GM12878 (cell line): ENCODE data around the gene MAGI2. TPM values are rescaled to one million over a fixed set of nuclear protein-coding genes. Genes with fewer than 3 reads are reported as not detected.

Experiments
- ATAC-seq: fragments of 200-7000 bp; cut with Tn5 transposase; 3 replicates; pipeline ENCODE4 v1.9.1; 2020; ENCODE audit warnings: mild to moderate bottlenecking, moderate library complexity
- BruUV-seq: library from RNA; stranded (reverse); fragments of 400-500 nt; replicated peaks from 2 replicates; lab custom pipeline; 2021; lab: Mats Ljungman, UMichigan
- CTCF ChIA-PET: fragments of 300-600 bp; sonication (Branson Sonifier 250); formaldehyde crosslinking; extraction: SDS; loops from one replicate; lab custom pipeline; 2021; ENCODE audit warnings: inconsistent platforms; lab: Yijun Ruan, JAX
- POLR2A ChIA-PET: fragments of 350-600 bp; formaldehyde crosslinking; extraction: SDS; loops from one replicate; lab custom pipeline; 2021; ENCODE audit warnings: inconsistent platforms; lab: Charles Lee
- RAD21 ChIA-PET: fragments of 300-600 bp; sonication (Branson Sonifier 250); formaldehyde crosslinking; loops from one replicate; lab custom pipeline; 2023; ENCODE audit warnings: antibody characterized with exemption; ENCODE audit not compliant: unreplicated experiment; lab: Charles Lee
- SMC1A ChIA-PET: fragments of 300-600 bp; sonication (Branson Sonifier 250); formaldehyde crosslinking; loops from one replicate; lab custom pipeline; 2023; ENCODE audit not compliant: unreplicated experiment, uncharacterized antibody; lab: Charles Lee
- DNase-seq: peaks from one replicate; pipeline ENCODE4 v3.0.0-alpha.2; 2011; ENCODE audit warnings: low read depth, low spot score
- FAIRE-seq: peaks from 3 replicates; lab custom pipeline; 2011; peaks lifted over from hg19 to GRCh38; lab: Jason Lieb, UNC
- H2AFZ ChIP-seq: 2 replicates; pipeline ENCODE4 v1.6.0; 2011; ENCODE audit warnings: low read depth, low read length, control low read depth; ENCODE audit not compliant: control insufficient read depth
- H3K27ac ChIP-seq: 2 replicates; pipeline ENCODE4 v1.5.1; 2011; ENCODE audit warnings: control low read depth; ENCODE audit not compliant: control insufficient read depth, insufficient read depth
- H3K27me3 ChIP-seq, 2 experiments: replicated peaks in 1 of 2; 2 replicates each; pipeline versions ENCODE4 v1.6.0 to v1.6.1; 2011; ENCODE audit warnings: low read length in 1 of 2; ENCODE audit not compliant: control insufficient read depth in 2 of 2, insufficient read depth in 2 of 2
- H3K36me3 ChIP-seq, 2 experiments: 2 replicates each; pipeline ENCODE4 v1.5.1; 2011; ENCODE audit warnings: low read length in 1 of 2; ENCODE audit not compliant: control insufficient read depth in 2 of 2, insufficient read depth in 2 of 2
- H3K4me1 ChIP-seq: 2 replicates; pipeline ENCODE4 v1.6.1; 2011; ENCODE audit warnings: mild to moderate bottlenecking, low read length, moderate library complexity, mixed read lengths; ENCODE audit not compliant: control insufficient read depth, insufficient read depth
- H3K4me2 ChIP-seq: 2 replicates; pipeline ENCODE4 v1.6.0; 2011; ENCODE audit warnings: control low read depth; ENCODE audit not compliant: control insufficient read depth, insufficient read depth
- H3K4me3 ChIP-seq: fragments of 200-600 bp; sonication (generic); 2 replicates; pipeline ENCODE4 v1.5.1; 2016
- H3K79me2 ChIP-seq: 2 replicates; pipeline ENCODE4 v1.6.0; 2011; ENCODE audit warnings: low read length; ENCODE audit not compliant: control insufficient read depth, insufficient read depth
- H3K9ac ChIP-seq: 2 replicates; pipeline ENCODE4 v1.8.0; 2011; ENCODE audit warnings: low read length, control low read depth, mixed read lengths; ENCODE audit not compliant: control insufficient read depth, insufficient read depth
- H3K9me3 ChIP-seq: replicated peaks from 3 replicates; pipeline ENCODE4 v1.5.1; 2011; ENCODE audit warnings: mild to moderate bottlenecking, low read length; ENCODE audit not compliant: control insufficient read depth, insufficient read depth
- H4K20me1 ChIP-seq: 2 replicates; pipeline ENCODE4 v1.6.0; 2011; ENCODE audit not compliant: control insufficient read depth, insufficient read depth
- BACH1 ChIP-seq: fragments of 450-650 bp; IDR thresholded peaks from 2 replicates; pipeline ENCODE4 v1.6.1; 2017; ENCODE audit warnings: mild to moderate bottlenecking, borderline replicate concordance
- CHD2 ChIP-seq: IDR thresholded peaks from 2 replicates; pipeline ENCODE4 v1.6.1; 2011; ENCODE audit warnings: low read depth, low read length, improper control_type of control experiment, borderline replicate concordance
- CHD4 ChIP-seq: fragments of 200-600 bp; sonication (generic); IDR thresholded peaks from 2 replicates; pipeline ENCODE4 v1.6.1; 2016; ENCODE audit warnings: mild to moderate bottlenecking
- HDAC2 ChIP-seq: fragments of 200-600 bp; sonication (generic); IDR thresholded peaks from 2 replicates; pipeline ENCODE4 v1.6.1; 2017
- JUNB ChIP-seq: IDR thresholded peaks from 2 replicates; pipeline ENCODE4 v1.6.1; 2016; ENCODE audit warnings: antibody characterized with exemption, mild to moderate bottlenecking
- NR2F1 ChIP-seq: fragments of 450-650 bp; conservative IDR thresholded peaks from 2 replicates; pipeline ENCODE4 v1.6.1; 2017; ENCODE audit warnings: mild to moderate bottlenecking
- PAX8 ChIP-seq: fragments of 450-650 bp; IDR thresholded peaks from 2 replicates; pipeline ENCODE4 v1.6.1; 2017; ENCODE audit warnings: mild to moderate bottlenecking, moderate library complexity
- RB1 ChIP-seq: fragments of 450-650 bp; formaldehyde crosslinking; IDR thresholded peaks from 2 replicates; pipeline ENCODE4 v1.6.1; 2017; ENCODE audit warnings: mild to moderate bottlenecking, borderline replicate concordance
- RFX5 ChIP-seq: IDR thresholded peaks from 2 replicates; pipeline ENCODE4 v1.6.1; 2011; ENCODE audit warnings: low read depth, low read length, improper control_type of control experiment
- SIN3A ChIP-seq: IDR thresholded peaks from 2 replicates; pipeline ENCODE4 v1.6.1; 2012; ENCODE audit warnings: low read depth, low read length, improper control_type of control experiment
- SMAD1 ChIP-seq: fragments of 450-650 bp; IDR thresholded peaks from 2 replicates; pipeline ENCODE4 v1.6.1; 2018; ENCODE audit warnings: mild to moderate bottlenecking, low read depth; ENCODE audit not compliant: partially characterized antibody
- SMARCA5 ChIP-seq: fragments of 450-650 bp; IDR thresholded peaks from 2 replicates; pipeline ENCODE4 v1.6.1; 2017; ENCODE audit warnings: mild to moderate bottlenecking
- SPI1 ChIP-seq: IDR thresholded peaks from 2 replicates; pipeline ENCODE4 v1.6.1; 2011; ENCODE audit warnings: low read depth, mild to moderate bottlenecking, low read length, moderate library complexity, borderline replicate concordance; ENCODE audit not compliant: insufficient read depth
- TBL1XR1 ChIP-seq: IDR thresholded peaks from 2 replicates; pipeline ENCODE4 v1.6.1; 2012; ENCODE audit warnings: low read depth, low read length, improper control_type of control experiment
- ZNF24 ChIP-seq: fragments of 450-650 bp; IDR thresholded peaks from 2 replicates; pipeline ENCODE4 v1.6.1; 2017; ENCODE audit warnings: antibody characterized with exemption, mild to moderate bottlenecking
- WGBS: methylation state at CpG from one replicate; pipeline ENCODE4 v1.1.6; 2016; ENCODE audit warnings: low lambda C conversion rate; ENCODE audit not compliant: insufficient replicate concordance, insufficient coverage; ENCODE audit errors: missing lambda C conversion rate; 5-methylcytosine and 5-hydroxymethylcytosine counted together
- in situ Hi-C: fragments of 300-500 bp; cut with MboI; formaldehyde crosslinking; loops from 9 replicates; pipeline ENCODE4 v1.14.3; 2018; ENCODE audit warnings: mixed read lengths
- intact Hi-C: fragments of 100-400 bp; cut with micrococcal nuclease; formaldehyde crosslinking; loops from one replicate; pipeline ENCODE4 v1.14.2; 2022; ENCODE audit not compliant: unreplicated experiment
- polyA plus RNA-seq, 11 experiments: library from polyadenylated mRNA; depleted of rRNA in 4 of 11; unstranded in 6 of 11; stranded (reverse) in 5 of 11; fragments of >200 nt; fragmentation: Nextera tagmentation in 4 of 11; fragmentation: Illumina TruSeq in 1 of 11; extraction: Ambion mirVana in 4 of 11; extraction: Trizol in 1 of 11; gene quantifications; 1 replicate in 1 of 11; 2 replicates in 10 of 11; pipeline versions ENCODE4 v1.2.1 to v1.2.3, GENCODE V29; 2011 to 2016; ENCODE audit warnings: inconsistent platforms in 2 of 11, missing spikeins in 2 of 11, low read depth in 1 of 11
- total RNA-seq, 4 experiments: library from RNA; depleted of rRNA in 3 of 4; stranded (reverse); fragments of >200 nt in 3 of 4; fragmentation: Illumina TruSeq in 1 of 4; extraction: Trizol in 1 of 4; gene quantifications; 2 replicates each; pipeline versions ENCODE4 v1.2.1 to v1.2.3, GENCODE V29; 2013 to 2021
- TF ChIP-seq, protein P1 (sequence below): IDR thresholded peaks from 2 replicates; pipeline ENCODE4 v1.6.1; 2011; ENCODE audit warnings: low read depth, low read length, improper control_type of control experiment, borderline replicate concordance

Gene MAGI2
- total and polyA plus RNA-seq, 10 of the 15 experiments (the other 5 are each of a cell fraction or from before 2014, with no cell fraction given) = 0.01 to 0.31 (median 0.05) TPM; not detected in 2

DNA sequence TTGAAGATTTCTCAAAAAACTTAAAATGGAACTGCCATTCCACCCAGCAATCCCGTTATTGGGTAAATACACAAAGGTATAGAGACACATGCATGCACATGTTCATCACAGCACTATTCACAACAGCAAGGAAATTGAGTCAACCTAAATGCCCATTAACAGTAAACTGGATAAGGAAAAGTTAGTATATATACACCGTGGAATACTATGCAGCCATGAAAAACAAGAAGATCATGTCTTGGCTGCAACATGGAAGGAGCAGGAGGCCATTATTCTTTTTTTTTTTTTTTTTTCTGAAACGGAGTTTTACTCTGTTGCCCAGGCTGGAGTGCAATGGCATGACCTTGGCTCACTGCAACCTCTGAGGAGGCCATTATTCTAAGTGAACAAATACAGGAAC lies 749.0 kb downstream of the MAGI2 start:
- Histone ChIP-seq H3K36me3 (no peaks in the 10 kb centered on the region), H3K27ac (no peak overlapping the region), H3K4me2 (no peak overlapping the region), H3K9me3 (no peaks in the 10 kb centered on the region), H3K4me1 (no peaks in the 10 kb centered on the region), H3K79me2 (no peaks in the 10 kb centered on the region), H3K9ac (no peak overlapping the region), H3K4me3 (no peak overlapping the region), H4K20me1 (no peaks in the 10 kb centered on the region), H2AFZ (no peak overlapping the region), H3K27me3 (no peaks in the 10 kb centered on the region)
- WGBS = 14% methylated on average over 2 of the region's 3 CpGs
- ChIA-PET POLR2A (no interaction called here), SMC1A (no interaction called here), RAD21 (no interaction called here), CTCF (no interaction called here)
- no TSS peak for BruUV-seq
- TF ChIP-seq TBL1XR1 = no peak
- TF ChIP-seq NR2F1 = no peak
- TF ChIP-seq, protein P1, sequence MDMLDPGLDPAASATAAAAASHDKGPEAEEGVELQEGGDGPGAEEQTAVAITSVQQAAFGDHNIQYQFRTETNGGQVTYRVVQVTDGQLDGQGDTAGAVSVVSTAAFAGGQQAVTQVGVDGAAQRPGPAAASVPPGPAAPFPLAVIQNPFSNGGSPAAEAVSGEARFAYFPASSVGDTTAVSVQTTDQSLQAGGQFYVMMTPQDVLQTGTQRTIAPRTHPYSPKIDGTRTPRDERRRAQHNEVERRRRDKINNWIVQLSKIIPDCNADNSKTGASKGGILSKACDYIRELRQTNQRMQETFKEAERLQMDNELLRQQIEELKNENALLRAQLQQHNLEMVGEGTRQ = no peak
- no peak for TF ChIP-seq PAX8
- no peak for TF ChIP-seq SMAD1
- no peak for TF ChIP-seq ZNF24
- no peak for TF ChIP-seq RFX5
- TF ChIP-seq CHD4 = no peak
- no peak for TF ChIP-seq JUNB
- no peak for TF ChIP-seq CHD2
- TF ChIP-seq SPI1 = no peak
- no peak for TF ChIP-seq SIN3A
- no peak for TF ChIP-seq RB1
- TF ChIP-seq HDAC2 = no peak
- TF ChIP-seq BACH1 = no peak
- no peak for TF ChIP-seq SMARCA5
- in situ Hi-C loops (no loop called here), intact Hi-C loops (no loop called here)
- FAIRE-seq (no peak), ATAC-seq (no peak), DNase-seq (no peak)
